GM12878 (cell line): ENCODE measurements around the gene LRRC3. TPM values are rescaled to one million over a fixed set of nuclear protein-coding genes. Genes with fewer than 3 reads are reported as not detected.

ENCODE experiments used
- ATAC-seq: fragments of 200-7000 bp; cut with Tn5 transposase; 3 replicates; pipeline ENCODE4 v1.9.1; 2020; ENCODE audit warnings: mild to moderate bottlenecking, moderate library complexity
- BruUV-seq: library from RNA; stranded (reverse); fragments of 400-500 nt; replicated peaks from 2 replicates; lab custom pipeline; 2021; lab: Mats Ljungman, UMichigan
- CTCF ChIA-PET: fragments of 300-600 bp; sonication (Branson Sonifier 250); formaldehyde crosslinking; extraction: SDS; loops from one replicate; lab custom pipeline; 2021; ENCODE audit warnings: inconsistent platforms; lab: Yijun Ruan, JAX
- POLR2A ChIA-PET: fragments of 350-600 bp; formaldehyde crosslinking; extraction: SDS; loops from one replicate; lab custom pipeline; 2021; ENCODE audit warnings: inconsistent platforms; lab: Charles Lee
- RAD21 ChIA-PET: fragments of 300-600 bp; sonication (Branson Sonifier 250); formaldehyde crosslinking; loops from one replicate; lab custom pipeline; 2023; ENCODE audit warnings: antibody characterized with exemption; ENCODE audit not compliant: unreplicated experiment; lab: Charles Lee
- SMC1A ChIA-PET: fragments of 300-600 bp; sonication (Branson Sonifier 250); formaldehyde crosslinking; loops from one replicate; lab custom pipeline; 2023; ENCODE audit not compliant: unreplicated experiment, uncharacterized antibody; lab: Charles Lee
- DNase-seq: peaks from one replicate; pipeline ENCODE4 v3.0.0-alpha.2; 2011; ENCODE audit warnings: low read depth, low spot score
- FAIRE-seq: peaks from 3 replicates; lab custom pipeline; 2011; peaks lifted over from hg19 to GRCh38; lab: Jason Lieb, UNC
- H2AFZ ChIP-seq: 2 replicates; pipeline ENCODE4 v1.6.0; 2011; ENCODE audit warnings: low read depth, low read length, control low read depth; ENCODE audit not compliant: control insufficient read depth
- H3K27ac ChIP-seq: 2 replicates; pipeline ENCODE4 v1.5.1; 2011; ENCODE audit warnings: control low read depth; ENCODE audit not compliant: control insufficient read depth, insufficient read depth
- H3K27me3 ChIP-seq, 2 experiments: replicated peaks in 1 of 2; 2 replicates each; pipeline versions ENCODE4 v1.6.0 to v1.6.1; 2011; ENCODE audit warnings: low read length in 1 of 2; ENCODE audit not compliant: control insufficient read depth in 2 of 2, insufficient read depth in 2 of 2
- H3K36me3 ChIP-seq, 2 experiments: 2 replicates each; pipeline ENCODE4 v1.5.1; 2011; ENCODE audit warnings: low read length in 1 of 2; ENCODE audit not compliant: control insufficient read depth in 2 of 2, insufficient read depth in 2 of 2
- H3K4me1 ChIP-seq: 2 replicates; pipeline ENCODE4 v1.6.1; 2011; ENCODE audit warnings: mild to moderate bottlenecking, low read length, moderate library complexity, mixed read lengths; ENCODE audit not compliant: control insufficient read depth, insufficient read depth
- H3K4me2 ChIP-seq: 2 replicates; pipeline ENCODE4 v1.6.0; 2011; ENCODE audit warnings: control low read depth; ENCODE audit not compliant: control insufficient read depth, insufficient read depth
- H3K4me3 ChIP-seq: fragments of 200-600 bp; sonication (generic); 2 replicates; pipeline ENCODE4 v1.5.1; 2016
- H3K79me2 ChIP-seq: 2 replicates; pipeline ENCODE4 v1.6.0; 2011; ENCODE audit warnings: low read length; ENCODE audit not compliant: control insufficient read depth, insufficient read depth
- H3K9ac ChIP-seq: 2 replicates; pipeline ENCODE4 v1.8.0; 2011; ENCODE audit warnings: low read length, control low read depth, mixed read lengths; ENCODE audit not compliant: control insufficient read depth, insufficient read depth
- H3K9me3 ChIP-seq: replicated peaks from 3 replicates; pipeline ENCODE4 v1.5.1; 2011; ENCODE audit warnings: mild to moderate bottlenecking, low read length; ENCODE audit not compliant: control insufficient read depth, insufficient read depth
- H4K20me1 ChIP-seq: 2 replicates; pipeline ENCODE4 v1.6.0; 2011; ENCODE audit not compliant: control insufficient read depth, insufficient read depth
- HDAC6 ChIP-seq: fragments of 200-600 bp; sonication (generic); IDR thresholded peaks from one replicate; pipeline ENCODE4 v1.8.0; 2017; ENCODE audit warnings: antibody characterized with exemption; ENCODE audit not compliant: unreplicated experiment
- MXI1 ChIP-seq: fragments of 150-350 bp; IDR thresholded peaks from 2 replicates; pipeline ENCODE4 v1.6.1; 2011; ENCODE audit warnings: low read depth, mild to moderate bottlenecking, inconsistent platforms, low read length, improper control_type of control experiment
- NR2F1 ChIP-seq: fragments of 450-650 bp; conservative IDR thresholded peaks from 2 replicates; pipeline ENCODE4 v1.6.1; 2017; ENCODE audit warnings: mild to moderate bottlenecking
- PAX8 ChIP-seq: fragments of 450-650 bp; IDR thresholded peaks from 2 replicates; pipeline ENCODE4 v1.6.1; 2017; ENCODE audit warnings: mild to moderate bottlenecking, moderate library complexity
- RAD21 ChIP-seq: IDR thresholded peaks from 2 replicates; pipeline ENCODE4 v1.6.1; 2011; ENCODE audit warnings: mild to moderate bottlenecking, low read depth, low read length, moderate library complexity; ENCODE audit not compliant: insufficient read depth
- TARDBP ChIP-seq: IDR thresholded peaks from 2 replicates; pipeline ENCODE4 v1.6.1; 2016; ENCODE audit warnings: borderline replicate concordance
- WGBS: methylation state at CpG from one replicate; pipeline ENCODE4 v1.1.6; 2016; ENCODE audit warnings: low lambda C conversion rate; ENCODE audit not compliant: insufficient replicate concordance, insufficient coverage; ENCODE audit errors: missing lambda C conversion rate; 5-methylcytosine and 5-hydroxymethylcytosine counted together
- in situ Hi-C: fragments of 300-500 bp; cut with MboI; formaldehyde crosslinking; loops from 9 replicates; pipeline ENCODE4 v1.14.3; 2018; ENCODE audit warnings: mixed read lengths
- intact Hi-C: fragments of 100-400 bp; cut with micrococcal nuclease; formaldehyde crosslinking; loops from one replicate; pipeline ENCODE4 v1.14.2; 2022; ENCODE audit not compliant: unreplicated experiment
- polyA plus RNA-seq, 11 experiments: library from polyadenylated mRNA; depleted of rRNA in 4 of 11; unstranded in 6 of 11; stranded (reverse) in 5 of 11; fragments of >200 nt; fragmentation: Nextera tagmentation in 4 of 11; fragmentation: Illumina TruSeq in 1 of 11; extraction: Ambion mirVana in 4 of 11; extraction: Trizol in 1 of 11; gene quantifications; 1 replicate in 1 of 11; 2 replicates in 10 of 11; pipeline versions ENCODE4 v1.2.1 to v1.2.3, GENCODE V29; 2011 to 2016; ENCODE audit warnings: inconsistent platforms in 2 of 11, missing spikeins in 2 of 11, low read depth in 1 of 11
- total RNA-seq, 4 experiments: library from RNA; depleted of rRNA in 3 of 4; stranded (reverse); fragments of >200 nt in 3 of 4; fragmentation: Illumina TruSeq in 1 of 4; extraction: Trizol in 1 of 4; gene quantifications; 2 replicates each; pipeline versions ENCODE4 v1.2.1 to v1.2.3, GENCODE V29; 2013 to 2021
- TF ChIP-seq, protein P1 (sequence below): fragments of 150-350 bp; IDR thresholded peaks from 2 replicates; pipeline ENCODE4 v1.6.1; 2016; ENCODE audit warnings: low read depth, low read length
- TF ChIP-seq, protein P2 (sequence below): fragments of 450-650 bp; IDR thresholded peaks from 2 replicates; pipeline ENCODE4 v1.6.1; 2016; ENCODE audit warnings: mild to moderate bottlenecking, moderate library complexity, borderline replicate concordance

Gene LRRC3
- total and polyA plus RNA-seq, 10 of the 15 experiments (the other 5 are each of a cell fraction or from before 2014, with no cell fraction given): 0.02 to 0.31 (median 0.09) TPM; not detected in 1

DNA sequence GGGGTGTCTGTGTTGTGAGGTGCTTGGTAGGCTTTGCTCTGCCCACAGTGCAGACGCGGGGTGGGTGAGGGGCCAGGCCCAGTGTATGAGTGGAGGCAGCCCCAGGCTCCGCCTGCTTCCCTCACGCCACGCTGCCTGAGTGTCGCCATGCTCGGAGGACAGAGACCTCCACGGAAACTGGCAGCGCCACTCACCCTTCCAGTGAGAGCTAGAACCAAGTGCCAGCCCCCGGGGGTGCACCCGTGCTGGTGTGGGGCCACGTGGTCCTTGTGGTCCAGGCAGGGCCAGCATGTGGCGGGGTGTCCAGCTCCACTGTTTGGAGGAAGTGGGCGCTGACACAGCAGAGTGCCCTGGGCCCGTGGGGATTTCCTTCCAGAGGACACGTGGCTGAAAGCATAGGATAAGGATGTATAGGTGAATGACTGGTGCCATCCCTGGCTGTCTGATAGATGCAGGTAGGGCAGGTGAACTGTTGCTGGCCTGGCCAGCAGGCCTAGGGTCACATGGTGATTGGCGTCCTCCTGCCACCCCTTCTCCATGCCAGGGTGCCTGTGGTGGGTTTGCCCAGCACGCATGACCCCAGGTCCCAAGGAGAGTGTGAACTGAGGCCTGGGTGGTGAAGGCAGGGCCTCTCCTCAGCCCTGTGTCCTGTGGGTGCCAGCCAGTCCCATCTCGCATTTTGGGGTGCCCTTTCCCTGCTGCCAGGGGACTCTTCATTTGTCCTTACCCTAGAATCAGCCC is 3.8 kb downstream of the LRRC3 start:
- POLR2A ChIA-PET: no interaction called here
- no peak overlapping the region for H3K4me3 ChIP-seq
- no peak for TF ChIP-seq NR2F1
- TF ChIP-seq, all 136 proteins: peak for 0
- FAIRE-seq: no peak
- no TSS peak for BruUV-seq
- DNase-seq: no peak
- Histone ChIP-seq H3K36me3 (no peaks in the 10 kb centered on the region), H3K27ac (no peak overlapping the region), H3K79me2 (no peaks in the 10 kb centered on the region), H3K27me3 (no peaks in the 10 kb centered on the region), H3K9ac (no peak overlapping the region), H3K9me3 (no peaks in the 10 kb centered on the region; the same call in 2 of the 3 replicates), H2AFZ (no peak overlapping the region), H3K4me2 (no peak overlapping the region), H3K4me1 (no peaks in the 10 kb centered on the region), H4K20me1 (no peaks in the 10 kb centered on the region)
- SMC1A ChIA-PET: no interaction called here
- CTCF ChIA-PET: no interaction called here
- WGBS: 65% methylated on average over 19 of the region's 19 CpGs
- RAD21 ChIA-PET: no interaction called here
- ATAC-seq: no peak
- intact Hi-C loops: no loop called here
- in situ Hi-C loops: no loop called here

DNA sequence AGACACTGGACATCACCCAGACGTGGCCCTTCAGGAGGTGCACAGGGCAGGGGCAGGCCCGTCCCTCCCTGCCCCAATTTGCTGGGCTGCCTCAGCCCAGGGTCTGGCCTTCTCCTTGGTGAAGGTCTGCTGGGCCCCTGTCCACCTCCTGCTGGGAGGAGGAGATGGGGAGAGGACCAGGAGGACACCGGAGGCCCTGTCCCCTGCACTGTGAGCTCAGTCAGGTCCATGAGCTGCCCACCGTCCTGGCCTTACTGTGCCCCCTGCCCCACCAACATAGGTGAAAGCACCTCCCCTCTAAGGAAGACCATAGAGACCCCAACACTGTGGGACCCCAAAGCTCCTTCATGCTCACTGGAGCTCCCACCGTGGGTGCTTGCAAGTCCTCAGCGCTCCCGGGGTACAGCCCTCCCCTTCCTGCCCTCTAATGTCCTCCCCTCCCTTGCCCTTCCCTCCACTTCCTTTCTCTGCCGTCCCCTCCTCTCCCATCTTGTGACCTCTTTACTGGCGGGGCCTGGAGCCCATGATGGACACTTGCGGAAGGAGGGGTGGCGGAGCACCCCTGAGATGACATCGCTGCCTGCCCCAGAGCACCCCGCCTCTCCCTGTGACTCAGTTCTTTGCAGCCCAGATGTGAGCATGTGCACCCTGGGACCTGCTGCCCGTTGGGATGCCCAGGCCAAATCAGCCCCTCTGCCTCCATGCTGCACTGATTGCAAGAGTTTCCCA is 4.6 kb downstream of the LRRC3 start:
- 50% methylated on average over 14 of the region's 14 CpGs for WGBS
- DNase-seq: no peak
- in situ Hi-C loops: no loop called here
- ChIA-PET CTCF (no interaction called here), SMC1A (no interaction called here), POLR2A (no interaction called here), RAD21 (no interaction called here)
- Histone ChIP-seq H3K79me2 (no peaks in the 10 kb centered on the region), H4K20me1 (no peaks in the 10 kb centered on the region), H3K27me3 (no peaks in the 10 kb centered on the region), H3K9ac (no peak overlapping the region), H3K4me3 (no peak overlapping the region), H3K9me3 (no peaks in the 10 kb centered on the region; the same call in 2 of the 3 replicates), H3K27ac (no peak overlapping the region), H2AFZ (no peak overlapping the region), H3K36me3 (no peaks in the 10 kb centered on the region), H3K4me1 (no peaks in the 10 kb centered on the region), H3K4me2 (no peak overlapping the region)
- no peak for FAIRE-seq
- ATAC-seq: no peak
- intact Hi-C loops: no loop called here
- BruUV-seq: no TSS peak
- no peak for TF ChIP-seq TARDBP
- no peak for TF ChIP-seq RAD21
- TF ChIP-seq, protein P1, sequence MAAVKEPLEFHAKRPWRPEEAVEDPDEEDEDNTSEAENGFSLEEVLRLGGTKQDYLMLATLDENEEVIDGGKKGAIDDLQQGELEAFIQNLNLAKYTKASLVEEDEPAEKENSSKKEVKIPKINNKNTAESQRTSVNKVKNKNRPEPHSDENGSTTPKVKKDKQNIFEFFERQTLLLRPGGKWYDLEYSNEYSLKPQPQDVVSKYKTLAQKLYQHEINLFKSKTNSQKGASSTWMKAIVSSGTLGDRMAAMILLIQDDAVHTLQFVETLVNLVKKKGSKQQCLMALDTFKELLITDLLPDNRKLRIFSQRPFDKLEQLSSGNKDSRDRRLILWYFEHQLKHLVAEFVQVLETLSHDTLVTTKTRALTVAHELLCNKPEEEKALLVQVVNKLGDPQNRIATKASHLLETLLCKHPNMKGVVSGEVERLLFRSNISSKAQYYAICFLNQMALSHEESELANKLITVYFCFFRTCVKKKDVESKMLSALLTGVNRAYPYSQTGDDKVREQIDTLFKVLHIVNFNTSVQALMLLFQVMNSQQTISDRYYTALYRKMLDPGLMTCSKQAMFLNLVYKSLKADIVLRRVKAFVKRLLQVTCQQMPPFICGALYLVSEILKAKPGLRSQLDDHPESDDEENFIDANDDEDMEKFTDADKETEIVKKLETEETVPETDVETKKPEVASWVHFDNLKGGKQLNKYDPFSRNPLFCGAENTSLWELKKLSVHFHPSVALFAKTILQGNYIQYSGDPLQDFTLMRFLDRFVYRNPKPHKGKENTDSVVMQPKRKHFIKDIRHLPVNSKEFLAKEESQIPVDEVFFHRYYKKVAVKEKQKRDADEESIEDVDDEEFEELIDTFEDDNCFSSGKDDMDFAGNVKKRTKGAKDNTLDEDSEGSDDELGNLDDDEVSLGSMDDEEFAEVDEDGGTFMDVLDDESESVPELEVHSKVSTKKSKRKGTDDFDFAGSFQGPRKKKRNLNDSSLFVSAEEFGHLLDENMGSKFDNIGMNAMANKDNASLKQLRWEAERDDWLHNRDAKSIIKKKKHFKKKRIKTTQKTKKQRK: no peak
- TF ChIP-seq PAX8: no peak
- TF ChIP-seq, protein P2, sequence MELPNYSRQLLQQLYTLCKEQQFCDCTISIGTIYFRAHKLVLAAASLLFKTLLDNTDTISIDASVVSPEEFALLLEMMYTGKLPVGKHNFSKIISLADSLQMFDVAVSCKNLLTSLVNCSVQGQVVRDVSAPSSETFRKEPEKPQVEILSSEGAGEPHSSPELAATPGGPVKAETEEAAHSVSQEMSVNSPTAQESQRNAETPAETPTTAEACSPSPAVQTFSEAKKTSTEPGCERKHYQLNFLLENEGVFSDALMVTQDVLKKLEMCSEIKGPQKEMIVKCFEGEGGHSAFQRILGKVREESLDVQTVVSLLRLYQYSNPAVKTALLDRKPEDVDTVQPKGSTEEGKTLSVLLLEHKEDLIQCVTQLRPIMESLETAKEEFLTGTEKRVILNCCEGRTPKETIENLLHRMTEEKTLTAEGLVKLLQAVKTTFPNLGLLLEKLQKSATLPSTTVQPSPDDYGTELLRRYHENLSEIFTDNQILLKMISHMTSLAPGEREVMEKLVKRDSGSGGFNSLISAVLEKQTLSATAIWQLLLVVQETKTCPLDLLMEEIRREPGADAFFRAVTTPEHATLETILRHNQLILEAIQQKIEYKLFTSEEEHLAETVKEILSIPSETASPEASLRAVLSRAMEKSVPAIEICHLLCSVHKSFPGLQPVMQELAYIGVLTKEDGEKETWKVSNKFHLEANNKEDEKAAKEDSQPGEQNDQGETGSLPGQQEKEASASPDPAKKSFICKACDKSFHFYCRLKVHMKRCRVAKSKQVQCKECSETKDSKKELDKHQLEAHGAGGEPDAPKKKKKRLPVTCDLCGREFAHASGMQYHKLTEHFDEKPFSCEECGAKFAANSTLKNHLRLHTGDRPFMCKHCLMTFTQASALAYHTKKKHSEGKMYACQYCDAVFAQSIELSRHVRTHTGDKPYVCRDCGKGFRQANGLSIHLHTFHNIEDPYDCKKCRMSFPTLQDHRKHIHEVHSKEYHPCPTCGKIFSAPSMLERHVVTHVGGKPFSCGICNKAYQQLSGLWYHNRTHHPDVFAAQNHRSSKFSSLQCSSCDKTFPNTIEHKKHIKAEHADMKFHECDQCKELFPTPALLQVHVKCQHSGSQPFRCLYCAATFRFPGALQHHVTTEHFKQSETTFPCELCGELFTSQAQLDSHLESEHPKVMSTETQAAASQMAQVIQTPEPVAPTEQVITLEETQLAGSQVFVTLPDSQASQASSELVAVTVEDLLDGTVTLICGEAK: no peak
- no peak for TF ChIP-seq MXI1
- TF ChIP-seq HDAC6: no peak
